ENCODE data around the gene GID8.

Gene GID8

GRCh38 chr20:62923669-62924441, 14.1 kb upstream of the GID8 start:
- DNase-seq (ENCODE audit: extremely low spot score), result no peak
- TF ChIP-seq, protein P1, sequence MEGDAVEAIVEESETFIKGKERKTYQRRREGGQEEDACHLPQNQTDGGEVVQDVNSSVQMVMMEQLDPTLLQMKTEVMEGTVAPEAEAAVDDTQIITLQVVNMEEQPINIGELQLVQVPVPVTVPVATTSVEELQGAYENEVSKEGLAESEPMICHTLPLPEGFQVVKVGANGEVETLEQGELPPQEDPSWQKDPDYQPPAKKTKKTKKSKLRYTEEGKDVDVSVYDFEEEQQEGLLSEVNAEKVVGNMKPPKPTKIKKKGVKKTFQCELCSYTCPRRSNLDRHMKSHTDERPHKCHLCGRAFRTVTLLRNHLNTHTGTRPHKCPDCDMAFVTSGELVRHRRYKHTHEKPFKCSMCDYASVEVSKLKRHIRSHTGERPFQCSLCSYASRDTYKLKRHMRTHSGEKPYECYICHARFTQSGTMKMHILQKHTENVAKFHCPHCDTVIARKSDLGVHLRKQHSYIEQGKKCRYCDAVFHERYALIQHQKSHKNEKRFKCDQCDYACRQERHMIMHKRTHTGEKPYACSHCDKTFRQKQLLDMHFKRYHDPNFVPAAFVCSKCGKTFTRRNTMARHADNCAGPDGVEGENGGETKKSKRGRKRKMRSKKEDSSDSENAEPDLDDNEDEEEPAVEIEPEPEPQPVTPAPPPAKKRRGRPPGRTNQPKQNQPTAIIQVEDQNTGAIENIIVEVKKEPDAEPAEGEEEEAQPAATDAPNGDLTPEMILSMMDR (IDR thresholded peaks at IDR 0.05; ENCODE audit: control extremely low read depth, extremely low read depth, low read depth, missing control alignments), result no peak
- CTCF ChIA-PET, result interaction anchor here (1.2 to 7.1 kb wide), 5 partner anchors 11 to 85 kb away, joined by 3 to 30 read pairs (median 19); no protein-coding TSS in a partner anchor
- POLR2A ChIA-PET, result no interaction called here

DNA sequence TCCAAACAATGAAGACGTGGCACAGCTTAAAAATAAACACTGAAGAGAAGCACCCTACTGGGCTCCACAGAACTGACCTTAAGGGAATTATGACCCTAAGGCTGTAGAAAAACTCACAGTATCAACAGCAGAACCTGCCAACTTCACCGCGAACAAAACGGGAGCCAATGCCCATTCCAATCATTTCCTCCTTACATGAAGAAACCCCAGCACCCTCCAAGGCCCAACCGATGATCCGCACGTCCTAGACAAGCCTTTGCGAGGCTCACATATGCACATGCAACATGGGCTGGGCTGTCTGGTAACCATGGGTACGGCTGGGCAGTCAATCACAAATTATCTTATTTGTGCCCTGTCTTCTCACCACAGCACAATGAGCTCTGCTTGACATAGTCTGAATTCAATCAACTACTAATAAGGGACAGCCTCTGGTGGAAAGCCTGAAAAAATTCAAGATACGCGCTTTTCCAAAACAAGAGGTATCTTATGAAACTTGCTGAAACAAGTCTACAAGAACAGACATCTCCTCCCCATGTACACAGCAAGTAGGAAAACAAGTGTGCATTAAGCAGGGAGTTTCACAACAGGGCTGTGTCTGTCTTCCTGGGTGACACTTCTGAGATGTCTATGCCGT, 13.4 kb upstream of the GID8 start:
- DNase-seq (ENCODE audit: extremely low spot score), result no peak
- TF ChIP-seq, protein P1 (IDR thresholded peaks at IDR 0.05; ENCODE audit: control extremely low read depth, extremely low read depth, low read depth, missing control alignments), result no peak
- ChIA-PET POLR2A (no interaction called here), CTCF (interaction anchor here (0.7 to 7.1 kb wide), 7 partner anchors 11 to 102 kb away, joined by 3 to 30 read pairs (median 5); partner anchors contain the start of gene GID8)

DNA sequence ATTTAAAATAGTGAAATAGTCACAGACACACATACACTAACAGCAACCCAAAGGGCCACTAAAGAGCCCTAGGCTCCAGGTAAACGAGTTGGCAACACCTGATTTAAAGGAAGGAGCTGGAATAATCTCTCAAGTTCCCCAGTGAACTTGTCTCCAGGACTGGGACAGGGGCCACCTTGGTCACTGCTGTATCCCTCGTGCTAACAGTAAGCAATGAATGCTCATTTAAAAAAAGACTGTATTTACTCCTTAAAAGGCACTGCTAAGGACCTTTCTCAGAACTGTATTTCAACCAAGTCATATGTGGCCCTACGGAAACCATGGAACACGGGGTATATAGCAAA, 12.9 kb upstream of the GID8 start:
- ChIA-PET CTCF (interaction anchor here (0.7 to 7.1 kb wide), 6 partner anchors 10 to 102 kb away, joined by 3 to 30 read pairs (median 12); partner anchors contain the start of gene GID8), POLR2A (no interaction called here)
- TF ChIP-seq, protein P1 (IDR thresholded peaks at IDR 0.05; ENCODE audit: control extremely low read depth, extremely low read depth, low read depth, missing control alignments), result no peak
- DNase-seq (ENCODE audit: extremely low spot score), result no peak

DNA sequence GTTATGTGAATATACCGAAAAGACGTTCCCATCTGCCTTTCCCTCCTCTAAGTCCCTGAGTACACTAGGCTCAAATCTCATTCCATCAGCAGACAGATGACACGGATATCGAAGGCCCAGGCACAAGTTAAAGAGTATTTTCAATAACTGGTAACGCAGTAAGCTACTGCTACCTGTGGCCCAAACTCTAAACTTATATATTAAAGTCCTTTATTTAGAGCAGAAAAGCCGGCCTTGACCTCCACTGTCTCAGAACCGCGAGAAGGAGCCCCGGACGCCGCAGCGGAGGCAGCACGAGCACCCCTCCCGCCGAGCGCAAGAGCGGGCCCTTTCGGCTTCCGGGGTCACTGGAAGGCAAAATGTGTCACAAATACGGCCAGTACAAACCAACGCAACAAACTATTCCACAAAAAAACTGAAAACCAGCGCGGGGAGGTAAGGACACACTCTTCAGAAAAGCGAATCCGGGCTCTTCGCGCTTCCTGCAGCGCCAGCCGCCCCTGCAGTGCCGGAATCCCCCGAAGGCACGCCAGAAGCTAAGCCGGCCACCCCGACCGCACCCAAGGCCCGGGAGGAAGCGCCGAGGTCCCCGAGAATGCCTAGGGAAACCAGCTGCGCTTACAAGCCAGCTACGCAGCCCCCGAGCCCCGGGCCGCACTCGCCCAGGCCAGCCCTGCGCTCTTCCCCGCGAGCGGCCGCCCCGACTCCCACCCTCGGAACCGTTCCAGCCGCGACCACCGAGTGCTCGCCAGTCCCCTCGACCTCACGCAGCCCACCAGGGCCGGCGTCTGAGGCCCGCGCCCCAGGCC, 12.3 kb upstream of the GID8 start:
- POLR2A ChIA-PET, result no interaction called here
- CTCF ChIA-PET, result interaction anchor here (1.7 to 7.1 kb wide), 5 partner anchors 10 to 103 kb away, joined by 5 to 30 read pairs (median 19); no protein-coding TSS in a partner anchor
- TF ChIP-seq, protein P1 (IDR thresholded peaks at IDR 0.05; ENCODE audit: control extremely low read depth, extremely low read depth, low read depth, missing control alignments), result no peak
- DNase-seq (ENCODE audit: extremely low spot score), result peak; percentile 32

DNA sequence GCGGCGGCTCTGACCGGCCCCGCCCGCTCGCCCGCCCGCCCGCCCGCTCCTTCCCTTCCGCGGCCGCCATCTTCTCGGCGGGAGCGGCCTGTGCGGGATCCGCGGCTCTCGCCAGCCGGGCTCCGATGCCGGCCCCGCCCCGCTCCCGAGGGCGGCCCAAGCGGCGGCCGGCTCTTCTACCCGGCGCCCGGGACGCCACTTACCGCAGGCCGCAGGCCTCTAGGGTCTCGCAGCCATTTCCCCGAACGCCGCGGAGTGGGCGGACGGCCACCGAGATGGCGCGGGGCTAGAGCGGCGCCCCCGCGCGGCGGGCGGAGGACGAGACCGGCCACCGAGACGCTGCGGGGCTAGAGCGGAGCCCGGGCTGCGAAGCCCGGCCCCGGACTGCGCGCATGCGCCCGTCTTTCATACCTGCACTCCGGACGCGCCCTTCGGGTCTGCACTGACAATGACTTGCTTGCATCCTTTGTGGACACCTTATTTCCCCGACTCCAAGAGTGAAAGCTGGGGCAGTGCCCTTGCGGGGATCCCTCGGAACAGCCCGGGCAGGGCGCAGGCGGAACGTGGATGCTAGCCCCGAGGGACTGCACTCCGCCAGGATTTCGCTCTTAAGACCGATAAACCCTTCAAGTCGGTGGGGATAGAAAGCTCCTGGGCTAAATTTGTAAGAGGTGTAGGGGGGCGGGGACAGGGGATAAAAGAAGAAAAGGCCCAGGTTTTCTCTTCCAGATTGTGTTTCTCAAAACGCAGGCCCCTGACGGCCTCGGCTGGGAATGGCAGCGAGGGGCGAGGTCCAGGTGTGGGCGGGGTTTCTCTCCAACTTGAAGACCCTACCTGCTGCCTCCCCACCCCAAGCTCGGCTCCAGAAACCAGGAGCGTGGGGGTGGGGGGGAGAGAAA, 11.5 kb upstream of the GID8 start, which contains the start of gene DIDO1:
Gene DIDO1 (minus strand): TSS at position 277 of the 899 bp plus-strand sequence.
- ChIA-PET CTCF (interaction anchor here (0.8 to 5.0 kb wide), 13 partner anchors 9 to 104 kb away, joined by 4 to 29 read pairs (median 6); partner anchors contain the start of gene GID8), POLR2A (interaction anchor here (1.4 kb wide), 1 partner anchor 11 kb away, joined by 5 read pairs; no protein-coding TSS in a partner anchor)
- peak; percentile 97 for DNase-seq (ENCODE audit: extremely low spot score)
- TF ChIP-seq, protein P1 (IDR thresholded peaks at IDR 0.05; ENCODE audit: control extremely low read depth, extremely low read depth, low read depth, missing control alignments), result peak; percentile 51

Measured in GM10248 (cell line).